ENCODE results near the gene NAA38. TPM values are rescaled to one million over a fixed set of nuclear protein-coding genes. Genes with fewer than 3 reads are reported as not detected.

The NAA38 gene
- total RNA-seq, 1 donor from 2014 or later = 108 TPM

- no peak overlapping the region for H3K4me3 ChIP-seq (ENCODE audit: low read depth, low read length)
- no peak for TF ChIP-seq CTCF (conservative IDR thresholded peaks at IDR 0.05; ENCODE audit: low read depth, low read length)
- DNase-seq (ENCODE audit: low read depth) = no peak
Measured at GRCh38 chr17:7893187-7893880, 36.0 kb upstream of the NAA38 start.

DNA sequence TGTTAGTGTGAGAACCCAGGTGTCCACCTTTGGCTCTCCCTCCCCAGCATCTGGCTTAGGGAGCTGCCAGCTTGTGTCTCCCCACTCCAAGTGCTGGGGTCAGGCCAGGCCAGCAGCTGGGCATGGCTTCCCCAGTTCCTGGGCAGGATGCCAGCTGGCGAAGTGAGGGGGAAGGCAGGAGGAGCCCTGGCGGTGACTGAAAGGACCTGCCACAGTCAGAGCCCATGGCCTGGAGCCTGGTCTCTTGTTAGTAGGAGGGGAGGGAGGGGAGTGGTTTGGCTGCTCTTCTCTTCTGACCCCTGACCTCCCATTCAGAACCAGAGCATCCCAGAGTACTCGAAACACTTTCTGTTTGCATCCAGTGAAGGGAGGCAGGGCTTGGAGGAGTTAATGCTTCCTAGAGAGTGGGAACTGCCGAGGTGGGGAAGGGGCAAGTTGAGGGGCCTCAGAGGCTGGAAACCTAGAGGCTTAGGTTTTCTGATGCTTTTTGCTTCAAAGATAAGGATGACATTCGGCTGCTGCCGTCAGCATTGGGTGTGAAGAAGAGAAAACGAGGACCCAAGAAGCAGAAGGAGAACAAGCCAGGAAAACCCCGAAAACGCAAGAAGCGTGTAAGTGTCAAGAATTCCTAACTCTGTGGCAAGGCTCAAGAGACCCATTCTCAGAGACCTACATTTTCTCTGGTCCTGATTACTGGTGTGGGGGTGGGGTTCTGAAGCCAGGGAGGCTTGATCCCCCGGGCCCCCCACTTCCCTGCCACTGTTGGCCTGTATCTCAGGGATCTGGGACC, 32.0 kb upstream of the NAA38 start:
- peak; percentile 52 for TF ChIP-seq CTCF (conservative IDR thresholded peaks at IDR 0.05; ENCODE audit: low read depth, low read length)
- peak; percentile 46 for DNase-seq (ENCODE audit: low read depth)
- H3K4me3 ChIP-seq (ENCODE audit: low read depth, low read length) = no peak overlapping the region

GRCh38 chr17:7888184-7888920, 31.0 kb upstream of the NAA38 start, which contains the start of gene CHD3:
CHD3 (plus strand) TSS chr17:7888789; CDS start chr17:7889001, 212 bp downstream.
- DNase-seq (ENCODE audit: low read depth) = no peak
- TF ChIP-seq CTCF (conservative IDR thresholded peaks at IDR 0.05; ENCODE audit: low read depth, low read length) = no peak
- peak within 1 kb of the TSS; percentile 88 for H3K4me3 ChIP-seq (ENCODE audit: low read depth, low read length)

DNA sequence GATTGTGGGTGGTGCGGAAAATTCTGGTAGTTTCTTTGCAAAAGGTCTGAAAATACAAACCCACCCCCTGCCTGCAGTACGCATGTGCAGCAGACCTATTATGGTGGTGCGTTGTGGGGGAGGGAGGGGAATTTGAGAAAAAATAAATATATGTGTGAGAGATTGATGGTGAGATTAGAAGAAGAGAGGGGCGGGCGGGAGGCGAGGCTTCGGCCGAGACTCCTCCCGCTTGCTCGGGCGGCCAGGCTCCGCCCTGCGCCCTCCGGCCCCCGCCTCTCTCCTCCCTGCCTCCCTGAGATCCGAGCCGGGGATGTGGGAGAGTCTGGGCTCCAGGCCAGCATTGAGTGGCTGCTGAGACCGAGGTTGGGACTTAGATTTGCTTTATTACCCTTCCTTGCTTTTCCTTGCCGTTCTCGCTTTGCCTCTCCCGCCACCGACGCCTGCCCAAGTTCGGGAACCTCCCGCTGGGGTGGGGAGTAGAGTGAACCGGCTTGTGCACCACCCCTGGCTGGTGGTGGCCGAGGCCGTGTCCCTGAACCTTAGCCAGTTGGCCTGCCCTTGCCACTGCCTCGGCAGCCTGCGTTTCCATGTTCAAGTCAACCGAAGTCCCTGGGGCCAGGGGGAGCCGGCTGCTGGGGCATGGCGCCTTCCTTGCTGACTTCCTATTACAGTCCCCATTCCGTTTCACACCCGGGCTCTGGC, 30.3 kb upstream of the NAA38 start:
- TF ChIP-seq CTCF (conservative IDR thresholded peaks at IDR 0.05; ENCODE audit: low read depth, low read length) = no peak
- H3K4me3 ChIP-seq (ENCODE audit: low read depth, low read length) = peak overlapping the region; percentile 88
- DNase-seq (ENCODE audit: low read depth) = peak; percentile 29

DNA sequence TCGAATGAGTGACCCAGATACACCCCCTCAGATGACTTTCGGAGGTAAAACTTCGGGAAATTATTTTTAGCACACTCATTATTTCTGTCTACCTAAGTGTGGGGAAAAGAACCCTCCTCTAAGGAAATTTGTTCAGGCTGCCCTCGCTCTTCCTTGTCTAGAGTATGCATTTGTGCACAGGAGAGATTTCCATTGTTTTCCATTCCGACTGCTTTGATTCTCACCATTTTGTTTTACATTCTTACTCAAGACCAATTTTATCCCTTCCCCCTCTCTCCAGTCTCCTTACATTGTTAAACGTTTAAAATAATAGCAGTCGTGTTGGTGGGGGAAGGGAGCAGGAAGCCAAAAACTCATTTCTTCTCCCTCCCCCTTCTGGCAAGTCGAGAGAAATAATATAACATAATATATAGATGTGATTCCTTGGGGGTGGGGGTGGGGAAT, 29.7 kb upstream of the NAA38 start:
- DNase-seq (ENCODE audit: low read depth) = no peak
- H3K4me3 ChIP-seq (ENCODE audit: low read depth, low read length) = peak overlapping the region; percentile 88
- TF ChIP-seq CTCF (conservative IDR thresholded peaks at IDR 0.05; ENCODE audit: low read depth, low read length) = no peak

DNA sequence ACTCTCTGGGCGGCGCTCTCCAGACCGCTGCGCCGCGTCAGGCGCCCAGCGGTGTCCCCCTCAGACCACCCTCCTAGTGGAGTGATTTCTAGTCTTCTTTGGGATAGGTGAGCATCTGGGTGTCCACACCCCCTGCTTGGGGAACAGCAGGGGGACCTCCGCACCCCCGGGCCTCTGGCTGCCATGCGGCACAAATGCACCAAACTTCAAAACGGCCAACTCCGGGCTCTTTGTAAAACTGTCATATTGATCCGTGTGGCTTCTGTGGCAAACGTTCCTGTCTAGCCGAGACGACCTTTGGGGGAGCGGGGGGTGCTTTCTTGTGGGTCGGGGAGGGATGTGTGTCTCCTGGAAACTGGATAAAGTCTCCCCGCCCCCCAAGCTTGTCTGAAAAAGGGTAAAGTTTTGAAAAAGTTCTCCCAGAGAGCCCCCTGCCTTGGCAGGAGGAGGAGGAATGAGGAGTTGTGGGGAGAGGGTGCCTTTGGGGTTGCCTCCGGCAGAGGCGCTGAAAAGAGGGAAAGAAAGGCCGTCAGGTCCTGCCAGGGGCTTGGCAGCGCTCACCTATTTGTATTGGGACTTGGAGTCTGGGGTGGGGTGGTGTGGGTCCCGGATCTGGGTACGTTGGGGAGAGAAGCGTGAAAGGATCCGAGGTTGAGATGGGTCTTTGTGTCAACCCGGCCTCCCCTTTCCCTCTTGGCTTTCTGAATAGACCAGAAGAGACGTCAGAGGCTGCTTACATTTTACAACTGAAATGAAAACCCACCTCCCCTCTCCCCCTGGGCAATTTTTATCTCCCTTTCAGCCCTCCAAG, 29.1 kb upstream of the NAA38 start:
- TF ChIP-seq CTCF (conservative IDR thresholded peaks at IDR 0.05; ENCODE audit: low read depth, low read length) = no peak
- no peak for DNase-seq (ENCODE audit: low read depth)

More for the DNA sequence above, 29.1 kb upstream of the NAA38 start:
- H3K4me3 ChIP-seq (ENCODE audit: low read depth, low read length) = peak overlapping the region; percentile 88

Measured in epithelial cell of proximal tubule (primary cell).